HuH-7 (cell line): ENCODE data around the gene TUG1.

ENCODE experiments used
- DNase-seq: peaks from one replicate; pipeline ENCODE4 v3.0.0; 2011; ENCODE audit warnings: low spot score

The TUG1 gene

GRCh38 chr22:31001124-31001770, 32.2 kb downstream of the TUG1 start:
- no peak for DNase-seq

- no peak for DNase-seq
These were observed 36.5 kb downstream of the TUG1 start for GRCh38 chr22:31005535-31005934.

GRCh38 chr22:31019191-31019930, 50.3 kb downstream of the TUG1 start:
- no peak for DNase-seq

GRCh38 chr22:31020334-31020733, 51.3 kb downstream of the TUG1 start:
- no peak for DNase-seq

GRCh38 chr22:31022516-31022915, 53.5 kb downstream of the TUG1 start:
- DNase-seq = no peak
